A549 (cell line): Measurements from ENCODE around the gene CD2. TPM values are rescaled to one million over a fixed set of nuclear protein-coding genes. Genes with fewer than 3 reads are reported as not detected.

Experiments used
- ATAC-seq, 2 experiments: fragments of 200-7000 bp in 1 of 2; fragments of >200 bp in 1 of 2; cut with Nextera tagmentation in 1 of 2; cut with Tn5 transposase in 1 of 2; 3 replicates each; pipeline versions ENCODE4 v1.8.0 to v1.9.1; 2018 to 2020; ENCODE audit warnings: mild to moderate bottlenecking in 1 of 2, moderate library complexity in 1 of 2
- CTCF ChIA-PET: fragments of 300-600 bp; sonication (Branson Sonifier 250); formaldehyde crosslinking; extraction: SDS; loops from one replicate; lab custom pipeline; 2021; ENCODE audit warnings: antibody characterized with exemption, inconsistent platforms; lab: Yijun Ruan, JAX
- POLR2A ChIA-PET: fragments of 350-600 bp; formaldehyde crosslinking; extraction: SDS; loops from one replicate; lab custom pipeline; 2021; ENCODE audit warnings: antibody characterized with exemption, inconsistent platforms; lab: Yijun Ruan, JAX
- DNase-seq, 2 experiments: peaks; one replicate each; pipeline versions ENCODE4 v3.0.0 to v3.0.0-alpha.2; 2011 to 2016; ENCODE audit warnings: low read depth in 1 of 2, low spot score in 1 of 2
- FAIRE-seq: peaks from 2 replicates; lab custom pipeline; 2011; peaks lifted over from hg19 to GRCh38; lab: Jason Lieb, UNC
- H3K27ac ChIP-seq, 2 experiments: fragments of >200 bp; sonication (Bioruptor Twin); formaldehyde crosslinking; 3 replicates each; pipeline ENCODE4 v1.5.1; 2016 to 2017
- H3K4me1 ChIP-seq: fragments of >200 bp; sonication (Bioruptor Twin); formaldehyde crosslinking; 3 replicates; pipeline ENCODE4 v1.6.1; 2016
- H3K4me2 ChIP-seq: fragments of >200 bp; sonication (Bioruptor Twin); formaldehyde crosslinking; 3 replicates; pipeline ENCODE4 v1.6.1; 2016
- H3K4me3 ChIP-seq: fragments of >200 bp; sonication (Bioruptor Twin); formaldehyde crosslinking; 3 replicates; pipeline ENCODE4 v1.5.1; 2016
- H3K9me3 ChIP-seq: fragments of >200 bp; sonication (Bioruptor Twin); formaldehyde crosslinking; 3 replicates; pipeline ENCODE4 v1.6.1; 2016
- CBX2 ChIP-seq: fragments of 200-600 bp; sonication (generic); IDR thresholded peaks from 2 replicates; pipeline ENCODE4 v1.6.1; 2016; ENCODE audit warnings: low read depth, mild to moderate bottlenecking, borderline replicate concordance
- CEBPB ChIP-seq, 2 experiments: fragments of >200 bp in 1 of 2; sonication (Bioruptor Twin) in 1 of 2; formaldehyde crosslinking in 1 of 2; IDR thresholded peaks; 2 replicates each; pipeline ENCODE4 v1.6.1; 2012 to 2016
- CHD2 ChIP-seq: fragments of 150-350 bp; IDR thresholded peaks from 2 replicates; pipeline ENCODE4 v1.6.1; 2014; ENCODE audit warnings: low read length; ENCODE audit not compliant: partially characterized antibody
- EP300 ChIP-seq, 2 experiments: fragments of >200 bp; sonication (Bioruptor Twin); formaldehyde crosslinking; IDR thresholded peaks; 2 replicates in 1 of 2; 3 replicates in 1 of 2; pipeline ENCODE4 v1.6.1; 2016 to 2017
- ESRRA ChIP-seq: fragments of 150-350 bp; IDR thresholded peaks from 2 replicates; pipeline ENCODE4 v1.6.1; 2014; ENCODE audit warnings: mild to moderate bottlenecking, low read length, borderline replicate concordance
- FOSL2 ChIP-seq, 2 experiments: fragments of 450-650 bp in 1 of 2; fragments of >200 bp in 1 of 2; sonication (Bioruptor Twin) in 1 of 2; formaldehyde crosslinking; IDR thresholded peaks; 2 replicates each; pipeline versions ENCODE4 v1.5.0 to v1.6.1; 2016 to 2020; ENCODE audit warnings: mild to moderate bottlenecking in 1 of 2, moderate library complexity in 1 of 2
- JUN ChIP-seq, 2 experiments: fragments of >200 bp; sonication (Bioruptor Twin); formaldehyde crosslinking; IDR thresholded peaks; 2 replicates in 1 of 2; 3 replicates in 1 of 2; pipeline ENCODE4 v1.6.1; 2016 to 2017
- JUNB ChIP-seq: fragments of >200 bp; sonication (Bioruptor Twin); formaldehyde crosslinking; IDR thresholded peaks from 2 replicates; pipeline ENCODE4 v1.6.1; 2016
- KDM5A ChIP-seq: fragments of 200-600 bp; sonication (generic); IDR thresholded peaks from 2 replicates; pipeline ENCODE4 v1.6.1; 2016; ENCODE audit warnings: antibody characterized with exemption, mild to moderate bottlenecking
- NFE2L2 ChIP-seq: fragments of 150-350 bp; conservative IDR thresholded peaks from 2 replicates; pipeline ENCODE4 v1.6.1; 2014; ENCODE audit warnings: low read length
- NPAS2 ChIP-seq: fragments of 250-450 bp; sonication (Bioruptor Pico); IDR thresholded peaks from 2 replicates; pipeline ENCODE4 v1.8.0; 2022; ENCODE audit warnings: mild to moderate bottlenecking, moderate library complexity, borderline replicate concordance
- NR3C1 ChIP-seq: fragments of >200 bp; sonication (Bioruptor Twin); formaldehyde crosslinking; IDR thresholded peaks from 3 replicates; pipeline ENCODE4 v1.6.1; 2017
- POLR2A ChIP-seq: IDR thresholded peaks from 2 replicates; pipeline ENCODE4 v1.6.1; 2012; ENCODE audit warnings: mild to moderate bottlenecking, low read length
- POLR2AphosphoS2 ChIP-seq: conservative IDR thresholded peaks from 2 replicates; pipeline ENCODE4 v1.6.1; 2012; ENCODE audit warnings: low read length, improper control_type of control experiment, inconsistent platforms
- RAD21 ChIP-seq, 2 experiments: fragments of >200 bp in 1 of 2; sonication (Bioruptor Twin) in 1 of 2; formaldehyde crosslinking in 1 of 2; IDR thresholded peaks in 1 of 2; conservative IDR thresholded peaks in 1 of 2; 2 replicates in 1 of 2; 3 replicates in 1 of 2; pipeline ENCODE4 v1.6.1; 2012 to 2018; ENCODE audit warnings: inconsistent platforms in 1 of 2
- RCOR1 ChIP-seq: fragments of 150-350 bp; IDR thresholded peaks from 2 replicates; pipeline ENCODE4 v1.6.1; 2014; ENCODE audit warnings: antibody characterized with exemption, low read length, low read depth
- RFX5 ChIP-seq: fragments of 450-650 bp; IDR thresholded peaks from 2 replicates; pipeline ENCODE4 v1.7.1; 2014; ENCODE audit warnings: antibody characterized with exemption, mild to moderate bottlenecking, moderate library complexity
- RNF2 ChIP-seq: fragments of 200-600 bp; sonication (generic); IDR thresholded peaks from 2 replicates; pipeline ENCODE4 v1.6.1; 2016; ENCODE audit warnings: low read depth, mild to moderate bottlenecking, antibody characterized with exemption, moderate library complexity, borderline replicate concordance
- SREBF2 ChIP-seq: fragments of 450-650 bp; IDR thresholded peaks from 2 replicates; pipeline ENCODE4 v1.6.1; 2014; ENCODE audit warnings: mild to moderate bottlenecking, moderate library complexity
- TP53 ChIP-seq: fragments of 250-450 bp; sonication (Bioruptor Pico); IDR thresholded peaks from 2 replicates; pipeline ENCODE4 v1.5.0; 2021; ENCODE audit warnings: mild to moderate bottlenecking, moderate library complexity
- WGBS: methylation state at CpG from one replicate; pipeline ENCODE4 v1.1.6; 2017; ENCODE audit errors: missing lambda C conversion rate; 5-methylcytosine and 5-hydroxymethylcytosine counted together
- polyA plus RNA-seq, 4 experiments: library from polyadenylated mRNA; depleted of rRNA in 3 of 4; stranded (reverse); fragments of >200 nt; fragmentation: RNase III in 1 of 4; extraction: RNeasy Plus Mini Kit Qiagen cat#74134 plus additional on column Dnase treatment in 1 of 4; gene quantifications; 2 replicates in 3 of 4; 3 replicates in 1 of 4; pipeline ENCODE4 v1.2.3, GENCODE V29; 2011 to 2017
- TF ChIP-seq, protein P1 (sequence below): fragments of 250-450 bp; sonication (Bioruptor Pico); IDR thresholded peaks from 2 replicates; pipeline ENCODE4 v1.5.0; 2020; ENCODE audit warnings: low read depth, mild to moderate bottlenecking, moderate library complexity
- TF ChIP-seq, protein P2 (sequence below): IDR thresholded peaks from 2 replicates; pipeline ENCODE4 v1.6.1; 2012; ENCODE audit warnings: low read depth, borderline replicate concordance
- TF ChIP-seq, protein P3 (sequence below): IDR thresholded peaks from 2 replicates; pipeline ENCODE4 v1.6.1; 2012
- TF ChIP-seq, protein P4 (sequence below): IDR thresholded peaks from 2 replicates; pipeline ENCODE4 v1.6.1; 2012
- TF ChIP-seq, protein P5 (sequence below): fragments of 450-650 bp; IDR thresholded peaks from 2 replicates; pipeline ENCODE4 v1.6.1; 2014; ENCODE audit warnings: antibody characterized with exemption

Gene CD2
- polyA plus RNA-seq, 2 of the 4 experiments (the other 2 are of a cell fraction) = not detected

DNA sequence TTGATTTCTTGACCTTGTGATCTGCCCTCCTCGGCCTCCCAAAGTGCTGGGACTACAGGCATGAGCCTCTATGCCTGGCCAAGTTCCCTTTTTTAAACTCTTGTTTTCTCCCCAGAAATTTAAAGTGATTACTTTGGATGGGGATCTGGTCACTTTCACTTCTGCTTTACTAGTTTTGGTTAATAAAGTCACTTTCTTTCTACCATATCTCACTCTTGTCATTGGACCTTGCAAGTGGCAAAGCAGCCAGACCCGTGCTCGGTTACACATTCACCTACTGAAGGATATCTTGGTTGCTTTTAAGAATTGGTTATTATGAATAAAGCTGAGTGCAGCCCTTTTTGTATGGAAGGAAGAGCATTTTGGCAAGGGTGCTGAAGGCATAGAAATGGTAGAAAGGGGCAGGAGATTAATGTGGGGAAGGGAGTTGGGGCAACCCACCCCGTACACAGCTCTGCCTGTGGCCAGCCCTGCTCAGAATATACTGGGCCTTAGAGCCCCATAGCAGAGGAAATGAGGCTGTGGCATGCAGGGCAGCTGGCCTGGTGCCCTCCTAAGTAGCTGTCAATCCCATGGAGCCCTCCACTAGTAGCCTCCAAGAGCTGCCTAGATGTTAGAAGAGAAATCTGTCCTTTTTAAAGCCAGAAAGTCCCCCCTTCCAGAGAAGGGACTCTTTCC is 40.7 kb downstream of the CD2 start:
- TF ChIP-seq, protein P1, sequence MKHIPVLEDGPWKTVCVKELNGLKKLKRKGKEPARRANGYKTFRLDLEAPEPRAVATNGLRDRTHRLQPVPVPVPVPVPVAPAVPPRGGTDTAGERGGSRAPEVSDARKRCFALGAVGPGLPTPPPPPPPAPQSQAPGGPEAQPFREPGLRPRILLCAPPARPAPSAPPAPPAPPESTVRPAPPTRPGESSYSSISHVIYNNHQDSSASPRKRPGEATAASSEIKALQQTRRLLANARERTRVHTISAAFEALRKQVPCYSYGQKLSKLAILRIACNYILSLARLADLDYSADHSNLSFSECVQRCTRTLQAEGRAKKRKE = no peak
- TF ChIP-seq POLR2A (no peak), ESRRA (no peak), SREBF2 (no peak), NR3C1 (no peak), JUNB (no peak), RAD21 (conservative IDR thresholded peaks at IDR 0.05 in 1 of 2, IDR thresholded peaks at IDR 0.05 in 1 of 2) (no peak), FOSL2 (IDR thresholded peaks at IDR 0.05) (no peak), FOSL2 (CRISPR knock-in tag; IDR thresholded peaks at IDR 0.05) (no peak), JUN (IDR thresholded peaks at IDR 0.05) (no peak), CHD2 (no peak)
- TF ChIP-seq, protein P2, sequence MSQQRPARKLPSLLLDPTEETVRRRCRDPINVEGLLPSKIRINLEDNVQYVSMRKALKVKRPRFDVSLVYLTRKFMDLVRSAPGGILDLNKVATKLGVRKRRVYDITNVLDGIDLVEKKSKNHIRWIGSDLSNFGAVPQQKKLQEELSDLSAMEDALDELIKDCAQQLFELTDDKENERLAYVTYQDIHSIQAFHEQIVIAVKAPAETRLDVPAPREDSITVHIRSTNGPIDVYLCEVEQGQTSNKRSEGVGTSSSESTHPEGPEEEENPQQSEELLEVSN = no peak
- CTCF ChIA-PET = no interaction called here
- H3K27ac ChIP-seq = no peak overlapping the region
- POLR2A ChIA-PET = no interaction called here
- ATAC-seq (no peak), DNase-seq (no peak), FAIRE-seq (no peak)
- no peaks in the 10 kb centered on the region for H3K4me1 ChIP-seq
- 36% methylated on average over 4 of the region's 4 CpGs for WGBS
- no peaks in the 10 kb centered on the region for H3K9me3 ChIP-seq
- no peak overlapping the region for H3K4me2 ChIP-seq
- H3K4me3 ChIP-seq = no peak overlapping the region

DNA sequence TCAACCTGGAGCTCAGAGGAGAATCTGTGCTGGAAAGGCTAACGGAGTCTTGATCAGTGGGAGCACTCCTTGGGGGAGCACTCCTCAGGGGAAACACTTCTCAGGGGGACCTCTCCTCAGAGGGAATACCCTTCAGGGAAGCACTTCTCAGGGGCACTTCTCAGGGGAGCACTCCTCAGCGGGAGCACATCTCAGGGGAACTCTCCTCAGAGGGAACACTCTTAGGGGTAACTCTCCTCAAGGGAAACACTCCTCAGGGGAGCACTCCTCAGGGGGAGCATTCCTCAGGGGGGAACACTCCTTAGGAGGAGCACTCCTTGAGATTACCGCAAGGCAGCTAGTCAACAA is 41.2 kb downstream of the CD2 start:
- Histone ChIP-seq H3K9me3 (no peaks in the 10 kb centered on the region), H3K27ac (no peak overlapping the region), H3K4me2 (no peak overlapping the region), H3K4me3 (no peak overlapping the region), H3K4me1 (no peaks in the 10 kb centered on the region)
- CTCF ChIA-PET = no interaction called here
- ATAC-seq = no peak
- no peak for DNase-seq
- TF ChIP-seq CEBPB (IDR thresholded peaks at IDR 0.05) (no peak), RCOR1 (no peak), SREBF2 (no peak)
- TF ChIP-seq, protein P3, sequence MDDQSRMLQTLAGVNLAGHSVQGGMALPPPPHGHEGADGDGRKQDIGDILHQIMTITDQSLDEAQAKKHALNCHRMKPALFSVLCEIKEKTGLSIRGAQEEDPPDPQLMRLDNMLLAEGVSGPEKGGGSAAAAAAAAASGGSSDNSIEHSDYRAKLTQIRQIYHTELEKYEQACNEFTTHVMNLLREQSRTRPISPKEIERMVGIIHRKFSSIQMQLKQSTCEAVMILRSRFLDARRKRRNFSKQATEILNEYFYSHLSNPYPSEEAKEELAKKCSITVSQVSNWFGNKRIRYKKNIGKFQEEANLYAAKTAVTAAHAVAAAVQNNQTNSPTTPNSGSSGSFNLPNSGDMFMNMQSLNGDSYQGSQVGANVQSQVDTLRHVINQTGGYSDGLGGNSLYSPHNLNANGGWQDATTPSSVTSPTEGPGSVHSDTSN = no peak
- TF ChIP-seq, protein P4, sequence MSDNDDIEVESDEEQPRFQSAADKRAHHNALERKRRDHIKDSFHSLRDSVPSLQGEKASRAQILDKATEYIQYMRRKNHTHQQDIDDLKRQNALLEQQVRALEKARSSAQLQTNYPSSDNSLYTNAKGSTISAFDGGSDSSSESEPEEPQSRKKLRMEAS = no peak
- POLR2A ChIA-PET = no interaction called here
- no CpG with 5 or more reads among the region's 3 CpGs for WGBS
- FAIRE-seq = no peak

DNA sequence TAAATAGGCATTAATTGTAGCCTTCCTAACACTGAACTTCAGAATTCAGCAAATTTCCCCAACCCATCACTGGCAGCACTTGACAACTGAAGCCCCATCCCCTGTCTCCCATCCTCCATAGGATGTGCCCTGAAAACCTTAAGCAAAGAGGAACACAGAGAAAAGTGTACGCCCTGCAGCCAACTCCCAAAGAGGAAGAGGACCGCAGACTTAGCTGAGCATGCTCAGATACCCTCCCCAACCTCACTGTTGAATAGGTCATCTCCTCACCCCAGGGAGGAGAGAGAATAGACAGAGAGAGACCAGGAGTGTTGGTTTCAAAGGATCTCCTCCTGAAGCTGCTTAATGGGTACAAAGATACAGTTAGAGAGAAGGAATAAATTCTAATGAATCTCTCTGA is 50.5 kb downstream of the CD2 start:
- H3K27ac ChIP-seq = no peak overlapping the region
- ChIA-PET POLR2A (interaction anchor here (0.6 kb wide), 1 partner anchor 1214 kb away, joined by 4 read pairs; no protein-coding TSS in a partner anchor), CTCF (no interaction called here)
- H3K4me3 ChIP-seq = no peak overlapping the region
- H3K4me1 ChIP-seq = no peaks in the 10 kb centered on the region
- H3K9me3 ChIP-seq = no peaks in the 10 kb centered on the region
- no peak for FAIRE-seq
- no peak for DNase-seq
- 14% methylated on average over 1 of the region's 2 CpGs for WGBS
- TF ChIP-seq, protein P5, sequence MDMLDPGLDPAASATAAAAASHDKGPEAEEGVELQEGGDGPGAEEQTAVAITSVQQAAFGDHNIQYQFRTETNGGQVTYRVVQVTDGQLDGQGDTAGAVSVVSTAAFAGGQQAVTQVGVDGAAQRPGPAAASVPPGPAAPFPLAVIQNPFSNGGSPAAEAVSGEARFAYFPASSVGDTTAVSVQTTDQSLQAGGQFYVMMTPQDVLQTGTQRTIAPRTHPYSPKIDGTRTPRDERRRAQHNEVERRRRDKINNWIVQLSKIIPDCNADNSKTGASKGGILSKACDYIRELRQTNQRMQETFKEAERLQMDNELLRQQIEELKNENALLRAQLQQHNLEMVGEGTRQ = no peak
- TF ChIP-seq RNF2 = no peak
- TF ChIP-seq JUN (IDR thresholded peaks at IDR 0.05) = no peak
- TF ChIP-seq EP300 (IDR thresholded peaks at IDR 0.05) = no peak
- TF ChIP-seq KDM5A = no peak
- TF ChIP-seq TP53 (CRISPR knock-in tag) = no peak
- no peak for TF ChIP-seq POLR2A
- TF ChIP-seq NFE2L2 = no peak
- no peak for TF ChIP-seq RFX5
- no peak for TF ChIP-seq NPAS2
- no peak for TF ChIP-seq CBX2
- no peak for TF ChIP-seq POLR2AphosphoS2
- TF ChIP-seq NR3C1 = no peak
- no peak for ATAC-seq
- H3K4me2 ChIP-seq = no peak overlapping the region
